GM12801 (cell line): ENCODE measurements around the gene CSNK2B.

Source experiments
- CTCF ChIP-seq: IDR thresholded peaks from one replicate; pipeline ENCODE4 v1.5.1; 2011; ENCODE audit warnings: control low read depth; ENCODE audit not compliant: insufficient read length; ENCODE audit errors: extremely low read depth

CSNK2B gene

GRCh38 chr6:31707701-31708100, 41.8 kb downstream of the CSNK2B start:
- no peak for TF ChIP-seq CTCF

DNA sequence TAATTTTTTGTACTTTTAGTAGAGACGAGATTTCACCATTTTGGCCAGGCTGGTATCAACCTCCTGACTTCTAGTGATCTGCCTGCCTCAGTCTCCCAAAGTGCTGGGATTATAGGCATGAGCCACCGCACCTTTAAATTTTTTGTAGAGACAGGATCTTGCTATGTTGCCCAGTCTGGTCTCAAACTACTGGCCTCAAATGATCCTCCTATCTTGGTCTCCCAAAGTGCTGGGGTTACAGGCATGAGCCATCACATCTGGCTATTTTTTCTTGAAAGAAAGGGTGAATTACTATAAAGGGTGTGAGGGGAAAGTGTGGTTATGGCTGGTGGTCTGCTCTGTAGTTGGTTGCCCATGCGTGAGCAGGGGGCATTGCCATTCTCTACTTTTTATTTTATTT, 42.3 kb downstream of the CSNK2B start:
- no peak for TF ChIP-seq CTCF

GRCh38 chr6:31710523-31711219, 44.8 kb downstream of the CSNK2B start:
- no peak for TF ChIP-seq CTCF

GRCh38 chr6:31711233-31711632, 45.4 kb downstream of the CSNK2B start:
- no peak for TF ChIP-seq CTCF

DNA sequence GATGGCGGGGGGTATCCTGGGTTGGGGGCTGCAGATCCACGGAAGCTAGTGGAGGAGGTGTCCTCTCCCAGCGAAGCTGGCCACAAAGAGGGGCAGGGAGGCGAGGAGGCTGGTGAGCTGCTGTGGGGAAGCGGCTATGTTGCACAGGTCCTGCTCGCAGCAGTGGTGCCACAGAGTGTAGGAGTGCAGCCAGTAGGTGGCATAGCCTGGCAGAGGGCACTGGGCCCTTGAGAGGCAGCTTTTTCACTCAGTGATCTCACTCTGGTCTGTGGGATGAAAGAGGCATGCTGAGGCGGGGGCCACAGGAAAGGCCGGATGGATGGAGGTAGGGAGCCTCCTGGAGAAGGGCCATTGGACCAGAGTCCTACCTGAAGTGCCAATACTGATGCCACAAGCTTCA, 46.4 kb downstream of the CSNK2B start:
- TF ChIP-seq CTCF, result no peak

DNA sequence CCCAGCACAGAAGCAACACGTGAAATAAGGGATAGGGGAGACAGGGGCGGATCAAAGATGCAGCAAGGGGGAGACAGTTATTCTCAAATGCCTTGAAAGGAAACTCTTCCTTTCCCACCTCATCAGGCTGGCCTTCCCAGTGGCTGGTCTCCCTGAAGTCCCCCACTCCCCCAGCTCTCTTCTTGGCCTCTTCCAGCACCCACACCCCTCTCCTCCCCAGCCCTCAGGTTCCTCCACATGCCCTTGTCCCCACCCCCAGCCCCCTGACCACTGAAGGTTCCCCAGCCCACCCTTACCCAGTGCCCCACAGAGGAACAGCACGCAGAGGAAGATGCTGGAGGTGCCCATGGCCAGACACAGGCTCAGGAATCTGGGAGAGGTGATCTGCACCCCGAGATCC, 47.6 kb downstream of the CSNK2B start:
- no peak for TF ChIP-seq CTCF

GRCh38 chr6:31713991-31714684, 48.3 kb downstream of the CSNK2B start:
- TF ChIP-seq CTCF, result no peak
